Endothelial cell of umbilical vein (primary cell): Measurements from ENCODE around the gene EHD1. TPM values are rescaled to one million over a fixed set of nuclear protein-coding genes. Genes with fewer than 3 reads are reported as not detected.

ENCODE experiments used
- BruUV-seq: library from RNA; stranded (reverse); fragments of 400-500 nt; replicated peaks from 2 replicates; lab custom pipeline; 2021; lab: Mats Ljungman, UMichigan
- CTCF ChIA-PET: fragments of 300-600, 350-600 bp; sonication (Branson Sonifier 250); formaldehyde crosslinking; loops from one replicate; lab custom pipeline; 2021; ENCODE audit warnings: antibody characterized with exemption, inconsistent platforms; lab: Charles Lee
- POLR2A ChIA-PET: fragments of 300-600, 350-600 bp; sonication (Branson Sonifier 250); formaldehyde crosslinking; loops from one replicate; lab custom pipeline; 2021; ENCODE audit warnings: antibody characterized with exemption, inconsistent platforms; lab: Charles Lee
- DNase-seq: peaks from one replicate; pipeline ENCODE4 v3.0.0-alpha.2; 2011; ENCODE audit warnings: low read depth, low spot score
- FAIRE-seq: peaks from 2 replicates; lab custom pipeline; 2011; peaks lifted over from hg19 to GRCh38; lab: Jason Lieb, UNC
- H2AFZ ChIP-seq: 2 replicates; pipeline ENCODE4 v1.6.0; 2012; ENCODE audit warnings: low read depth, low read length, control low read depth, inconsistent platforms
- H3K27ac ChIP-seq: 2 replicates; pipeline ENCODE4 v1.5.1; 2011; ENCODE audit warnings: low read depth, mild to moderate bottlenecking, control low read depth, low read length, moderate library complexity; ENCODE audit not compliant: insufficient read depth
- H3K27me3 ChIP-seq, 2 experiments: 2 replicates each; pipeline versions ENCODE4 v1.6.0 to v1.6.1; 2011; ENCODE audit warnings: low read length in 2 of 2, mixed read lengths in 1 of 2; ENCODE audit not compliant: control insufficient read depth in 2 of 2, insufficient read depth in 2 of 2
- H3K36me3 ChIP-seq, 2 experiments: 2 replicates in 1 of 2; 3 replicates in 1 of 2; pipeline ENCODE4 v1.5.1; 2011; ENCODE audit warnings: low read length in 2 of 2, mild to moderate bottlenecking in 1 of 2, moderate library complexity in 1 of 2; ENCODE audit not compliant: control insufficient read depth in 2 of 2, insufficient read depth in 2 of 2; ENCODE audit errors: extremely low read depth in 1 of 2
- H3K4me1 ChIP-seq: 3 replicates; pipeline ENCODE4 v1.5.1; 2011; ENCODE audit warnings: mild to moderate bottlenecking, low read length; ENCODE audit not compliant: control insufficient read depth, insufficient read depth; ENCODE audit errors: extremely low read depth
- H3K4me2 ChIP-seq: 2 replicates; pipeline ENCODE4 v1.6.1; 2011; ENCODE audit warnings: low read length, control low read depth, mixed read lengths; ENCODE audit not compliant: insufficient read depth
- H3K4me3 ChIP-seq, 3 experiments: fragments of 200-600 bp in 1 of 3; sonication (generic), shearing (Covaris generic) in 1 of 3; replicated peaks in 1 of 3; 2 replicates each; pipeline ENCODE4 v1.5.1; 2011 to 2016; ENCODE audit warnings: control low read depth in 3 of 3, low read length in 3 of 3, mild to moderate bottlenecking in 2 of 3, inconsistent platforms in 1 of 3, low read depth in 1 of 3, moderate library complexity in 1 of 3; ENCODE audit not compliant: insufficient read depth in 1 of 3
- H3K79me2 ChIP-seq: 2 replicates; pipeline ENCODE4 v1.6.0; 2012; ENCODE audit warnings: low read length, inconsistent platforms; ENCODE audit not compliant: control insufficient read depth, insufficient read depth
- H3K9ac ChIP-seq: replicated peaks from 2 replicates; pipeline ENCODE3; 2011; ENCODE audit warnings: low read length, control low read depth; ENCODE audit not compliant: insufficient read depth; ENCODE audit errors: extremely low read depth
- H3K9me1 ChIP-seq: replicated peaks from 3 replicates; pipeline ENCODE4 v1.6.0; 2011; ENCODE audit warnings: mild to moderate bottlenecking, low read length; ENCODE audit not compliant: control insufficient read depth, insufficient read depth; ENCODE audit errors: extremely low read depth
- H3K9me3 ChIP-seq: replicated peaks from 2 replicates; pipeline ENCODE4 v1.5.1; 2012; ENCODE audit warnings: low read length, inconsistent platforms; ENCODE audit not compliant: control insufficient read depth, insufficient read depth
- H4K20me1 ChIP-seq: replicated peaks from 2 replicates; pipeline ENCODE3; 2011; ENCODE audit warnings: mild to moderate bottlenecking, low read length; ENCODE audit not compliant: control insufficient read depth, insufficient read depth; ENCODE audit errors: extremely low read depth
- EZH2 ChIP-seq: IDR thresholded peaks from 2 replicates; pipeline ENCODE4 v1.6.1; 2012; ENCODE audit warnings: borderline replicate concordance, low read depth, mild to moderate bottlenecking, moderate library complexity, low read length, inconsistent platforms; ENCODE audit not compliant: severe bottlenecking
- JUN ChIP-seq: IDR thresholded peaks from 2 replicates; pipeline ENCODE4 v1.6.1; 2011; ENCODE audit warnings: borderline replicate concordance, low read depth; ENCODE audit not compliant: insufficient read length, insufficient read depth
- MYC ChIP-seq: IDR thresholded peaks from one replicate; pipeline ENCODE4 v1.6.1; 2011; ENCODE audit warnings: mild to moderate bottlenecking, low read depth, low read length
- POLR2A ChIP-seq: IDR thresholded peaks from 2 replicates; pipeline ENCODE4 v1.6.1; 2012; ENCODE audit warnings: low read depth, mild to moderate bottlenecking, control low read depth, low read length
- POLR2AphosphoS5 ChIP-seq: IDR thresholded peaks from 2 replicates; pipeline ENCODE4 v1.6.1; 2012; ENCODE audit warnings: low read depth, mild to moderate bottlenecking, control low read depth, low read length, moderate library complexity; ENCODE audit not compliant: insufficient read depth
- dilution Hi-C: fragments of 300-500 bp; cut with MboI; formaldehyde crosslinking; loops from one replicate; pipeline ENCODE4 v1.15.0; 2019; ENCODE audit warnings: low sequenced_read_pairs; ENCODE audit not compliant: extremely low pct_ligation_motif_present
- intact Hi-C: fragments of 100-400 bp; cut with micrococcal nuclease; formaldehyde crosslinking; loops from one replicate; pipeline ENCODE4 v1.10.0; 2022
- polyA plus RNA-seq, 4 experiments: library from polyadenylated mRNA; depleted of rRNA in 3 of 4; stranded (reverse) in 3 of 4; unstranded in 1 of 4; fragments of >200 nt; gene quantifications; 2 replicates each; pipeline versions ENCODE4 v1.2.1 to v1.2.3, GENCODE V29; 2011 to 2012; ENCODE audit warnings: missing spikeins in 1 of 4
- total RNA-seq: library from RNA; stranded (reverse); gene quantifications from 2 replicates; pipeline ENCODE4 v1.2.3, GENCODE V29; 2021
- TF ChIP-seq, protein P1 (sequence below): IDR thresholded peaks from 2 replicates; pipeline ENCODE4 v1.6.1; 2011; ENCODE audit not compliant: insufficient read depth, insufficient read length

EHD1 gene
- total and polyA plus RNA-seq, 2 donors (not counting 3 experiments of a cell fraction or from before 2014, with no cell fraction given): 109 to 136 TPM

DNA sequence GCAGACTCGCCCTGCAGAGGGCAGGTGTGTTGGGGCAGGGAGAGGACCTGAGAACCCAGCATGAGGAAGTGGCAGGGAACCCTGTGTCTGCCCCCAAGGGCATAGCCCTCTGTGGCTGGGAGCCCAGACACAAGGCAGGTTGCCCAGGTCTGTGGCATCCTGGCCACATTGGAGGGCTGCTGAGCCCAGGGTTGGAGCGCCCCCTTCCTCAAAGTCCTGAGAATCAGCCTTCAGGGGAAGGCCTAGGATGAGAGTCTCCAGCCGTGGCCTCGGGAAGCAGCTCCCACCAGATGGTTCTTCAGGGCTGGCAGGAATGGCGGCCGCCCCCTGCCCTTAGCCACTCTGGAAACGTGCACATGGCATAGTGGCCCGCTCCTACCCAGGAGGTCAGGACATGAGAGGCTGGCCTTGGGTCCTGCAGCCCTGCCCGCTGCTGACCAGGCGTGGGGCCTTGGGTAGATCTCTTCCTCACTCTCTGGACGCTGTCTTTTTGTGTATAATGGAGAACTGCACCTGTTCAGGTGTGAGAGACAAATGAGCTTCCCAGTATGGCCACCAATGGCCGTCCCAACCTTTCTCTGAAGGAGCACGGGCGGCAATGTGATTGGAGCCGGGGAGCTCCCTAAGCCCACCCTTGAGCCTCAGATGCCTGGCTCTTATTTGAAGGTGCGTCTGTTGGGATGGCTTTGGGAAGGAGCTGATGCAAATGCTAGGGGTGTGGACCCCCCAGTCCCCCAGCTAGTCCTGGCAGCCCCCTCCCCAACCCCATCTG is 29.4 kb downstream of the EHD1 start:
- intact Hi-C loops: no loop called here
- Histone ChIP-seq H3K9ac (no peak overlapping the region), H3K27ac (no peak overlapping the region), H3K9me3 (no peaks in the 10 kb centered on the region), H3K4me3 (no peak overlapping the region), H3K36me3 (peaks cover 0 to 5% of the 10 kb centered on the region in 2 experiments), H4K20me1 (no peaks in the 10 kb centered on the region), H2AFZ (no peak overlapping the region), H3K9me1 (no peaks in the 10 kb centered on the region), H3K4me2 (no peak overlapping the region), H3K27me3 (no peaks in the 10 kb centered on the region), H3K79me2 (peaks cover 8% of the 10 kb centered on the region), H3K4me1 (peaks cover 2% of the 10 kb centered on the region)
- DNase-seq (no peak), FAIRE-seq (no peak)
- ChIA-PET CTCF (interaction anchor here (0.8 to 8.2 kb wide), 17 partner anchors 9 to 268 kb away, joined by 3 to 168 read pairs (median 11); partner anchors contain the start of genes ARL2, BATF2, EHD1 and ZNHIT2), POLR2A (interaction anchor here (1.1 to 4.2 kb wide), 2 partner anchors 20 to 29 kb away, joined by 4 to 24 read pairs; partner anchors contain the start of gene EHD1)
- TF ChIP-seq MYC (no peak), EZH2 (no peak), POLR2AphosphoS5 (no peak), POLR2A (no peak), JUN (no peak)
- TF ChIP-seq, protein P1, sequence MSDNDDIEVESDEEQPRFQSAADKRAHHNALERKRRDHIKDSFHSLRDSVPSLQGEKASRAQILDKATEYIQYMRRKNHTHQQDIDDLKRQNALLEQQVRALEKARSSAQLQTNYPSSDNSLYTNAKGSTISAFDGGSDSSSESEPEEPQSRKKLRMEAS: no peak
- dilution Hi-C loops: loop anchor here (10.0 kb wide), 1 partner anchor 46 kb away; no protein-coding TSS in a partner anchor
- BruUV-seq: no TSS peak
